GM12891 (cell line): ENCODE results near the gene SIDT2.
"Not testable (repeated sequence)": the region's sequence is repeated elsewhere in the genome, so short reads cannot be mapped to it uniquely, and the experiment has no call there.

ENCODE experiments used
- POLR2A ChIP-seq: IDR thresholded peaks from 2 replicates; pipeline ENCODE4 v1.6.1; 2011; ENCODE audit warnings: low read depth, low read length, control low read depth
- POLR2AphosphoS5 ChIP-seq: IDR thresholded peaks from 2 replicates; pipeline ENCODE4 v1.6.1; 2011; ENCODE audit warnings: low read depth, low read length, control low read depth

DNA sequence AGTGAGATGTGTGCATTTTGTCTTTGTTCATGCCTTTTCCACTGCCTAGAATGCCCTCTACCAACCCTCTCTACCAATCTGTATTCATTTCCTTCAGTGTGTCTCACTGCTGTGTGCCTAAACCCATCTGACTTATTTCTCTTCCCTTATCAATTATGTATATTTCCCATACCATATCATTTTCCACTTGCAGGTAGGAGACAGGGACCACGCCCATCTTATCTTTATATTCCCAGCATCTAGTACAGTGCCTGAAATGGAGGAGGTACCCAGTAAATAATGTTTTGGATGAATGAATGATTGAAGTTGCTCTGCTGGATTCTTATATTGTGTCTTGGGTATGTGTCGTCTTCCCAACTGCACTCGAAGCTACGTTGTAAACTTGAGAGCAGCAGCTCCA, 43.6 kb upstream of the SIDT2 start:
- TF ChIP-seq POLR2A, POLR2AphosphoS5: not testable (repeated sequence)
